HepG2 (cell line): Measurements from ENCODE around the gene BRPF1. TPM values are rescaled to one million over a fixed set of nuclear protein-coding genes. Genes with fewer than 3 reads are reported as not detected.

Experiments used
- CHCHD3 ChIP-seq: sonication (generic); formaldehyde crosslinking; IDR thresholded peaks from 2 replicates; pipeline ENCODE4 v1.8.0; 2022; ENCODE audit warnings: mild to moderate bottlenecking, missing genetic modification reagents, moderate library complexity
- ETV6 ChIP-seq: sonication (generic); formaldehyde crosslinking; conservative IDR thresholded peaks from 2 replicates; pipeline ENCODE4 v1.4.0; 2020; ENCODE audit warnings: missing genetic modification reagents
- FOXK1 ChIP-seq: sonication (generic); formaldehyde crosslinking; IDR thresholded peaks from 2 replicates; pipeline ENCODE4 v1.4.0; 2020; ENCODE audit warnings: low read depth, missing genetic modification reagents, borderline replicate concordance
- FOXP4 ChIP-seq: sonication (generic); formaldehyde crosslinking; IDR thresholded peaks from 2 replicates; pipeline ENCODE4 v1.4.0; 2020; ENCODE audit warnings: missing genetic modification reagents
- HOXA9 ChIP-seq: sonication (generic); formaldehyde crosslinking; IDR thresholded peaks from 2 replicates; pipeline ENCODE4 v1.8.1; 2022; ENCODE audit warnings: missing genetic modification reagents, mild to moderate bottlenecking, moderate library complexity, borderline replicate concordance
- KDM2A ChIP-seq: sonication (generic); formaldehyde crosslinking; IDR thresholded peaks from 2 replicates; pipeline ENCODE4 v1.4.0; 2020; ENCODE audit warnings: low read depth, missing genetic modification reagents, borderline replicate concordance
- NR3C1 ChIP-seq: sonication (generic); formaldehyde crosslinking; IDR thresholded peaks from 2 replicates; pipeline ENCODE4 v1.4.0; 2020; ENCODE audit warnings: missing genetic modification reagents
- ONECUT2 ChIP-seq: sonication (generic); formaldehyde crosslinking; IDR thresholded peaks from 2 replicates; pipeline ENCODE4 v1.4.0; 2020; ENCODE audit warnings: missing genetic modification reagents
- RFX1 ChIP-seq: fragments of 450-650 bp; IDR thresholded peaks from 2 replicates; pipeline ENCODE4 v1.6.1; 2017
- SKI ChIP-seq: fragments of 450-650 bp; IDR thresholded peaks from one replicate; pipeline ENCODE4 v1.6.1; 2018; ENCODE audit warnings: mild to moderate bottlenecking; ENCODE audit not compliant: partially characterized antibody
- SNAPC2 ChIP-seq: sonication (generic); formaldehyde crosslinking; IDR thresholded peaks from 2 replicates; pipeline ENCODE4 v1.8.1; 2022; ENCODE audit warnings: mild to moderate bottlenecking, missing genetic modification reagents
- THAP9 ChIP-seq: sonication (generic); formaldehyde crosslinking; IDR thresholded peaks from 2 replicates; pipeline ENCODE4; 2020; ENCODE audit warnings: missing genetic modification reagents, mild to moderate bottlenecking, borderline replicate concordance
- ZBTB26 ChIP-seq: IDR thresholded peaks from 2 replicates; pipeline ENCODE4 v1.6.1; 2016; ENCODE audit warnings: missing compliant biosample characterization, missing genetic modification reagents, borderline replicate concordance
- ZNF160 ChIP-seq: sonication (generic); formaldehyde crosslinking; IDR thresholded peaks from 2 replicates; pipeline ENCODE4 v1.8.0; 2022; ENCODE audit warnings: mild to moderate bottlenecking, inconsistent platforms, missing genetic modification reagents
- ZNF180 ChIP-seq: sonication (generic); formaldehyde crosslinking; IDR thresholded peaks from 2 replicates; pipeline ENCODE4 v1.4.0; 2020; ENCODE audit warnings: low read depth, missing genetic modification reagents, borderline replicate concordance
- ZNF607 ChIP-seq: sonication (generic); formaldehyde crosslinking; IDR thresholded peaks from 2 replicates; pipeline ENCODE4 v1.5.1; 2020; ENCODE audit warnings: missing genetic modification reagents, mild to moderate bottlenecking, borderline replicate concordance
- ZNF616 ChIP-seq: sonication (generic); formaldehyde crosslinking; IDR thresholded peaks from 2 replicates; pipeline ENCODE4 v1.5.0; 2020; ENCODE audit warnings: low read depth, mild to moderate bottlenecking, missing genetic modification reagents
- ZNF652 ChIP-seq: IDR thresholded peaks from 2 replicates; pipeline ENCODE4 v1.6.1; 2016; ENCODE audit warnings: low read depth, borderline replicate concordance
- ZNF691 ChIP-seq: sonication (generic); formaldehyde crosslinking; IDR thresholded peaks from 2 replicates; pipeline ENCODE4 v1.4.0; 2020; ENCODE audit warnings: missing genetic modification reagents, low read depth, mild to moderate bottlenecking, borderline replicate concordance
- ZNF703 ChIP-seq: sonication (generic); formaldehyde crosslinking; IDR thresholded peaks from 2 replicates; pipeline ENCODE4 v1.5.1; 2020; ENCODE audit warnings: missing genetic modification reagents, mild to moderate bottlenecking, moderate library complexity, borderline replicate concordance
- polyA plus RNA-seq, 8 experiments: library from polyadenylated mRNA; depleted of rRNA in 3 of 8; stranded (reverse) in 7 of 8; unstranded in 1 of 8; fragments of >200 nt; fragmentation: Illumina TruSeq in 4 of 8; extraction: Trizol in 4 of 8; gene quantifications; 2 replicates each; pipeline versions ENCODE4 v1.2.1 to v1.2.3, GENCODE V29; 2011 to 2016; ENCODE audit warnings: low read depth in 4 of 8, missing spikeins in 1 of 8, mixed read lengths in 1 of 8; ENCODE audit not compliant: insufficient read depth in 1 of 8
- total RNA-seq, 5 experiments: library from RNA; depleted of rRNA; stranded (reverse); fragments of >200 nt; fragmentation: Illumina TruSeq; extraction: Trizol; gene quantifications; 2 replicates each; pipeline ENCODE4 v1.2.3, GENCODE V29; 2016; ENCODE audit warnings: low read depth in 1 of 5

Gene BRPF1
- total and polyA plus RNA-seq, 2 of the 13 experiments (the other 11 are each of a cell fraction or from before 2014, with no cell fraction given), result 7.3 to 10.0 TPM

GRCh38 chr3:9769426-9770275 is 38.1 kb downstream of the BRPF1 start, which contains the start of gene CAMK1 (continued):
- no peak for TF ChIP-seq FOXP4 (CRISPR knock-in tag)
- peak; percentile 77; the same call in 1 of the 2 replicates for TF ChIP-seq ZNF616
- TF ChIP-seq NR3C1 (CRISPR knock-in tag), result no peak
- TF ChIP-seq FOXK1, result no peak
- TF ChIP-seq ZNF652, result no peak
- no peak for TF ChIP-seq RFX1
- no peak; the same call in 1 of the 2 replicates for TF ChIP-seq HOXA9 (CRISPR knock-in tag)
- TF ChIP-seq THAP9, result no peak
- TF ChIP-seq KDM2A (CRISPR knock-in tag), result peak; percentile 60; the same call in 1 of the 2 replicates
- no peak for TF ChIP-seq ZBTB26 (CRISPR knock-in tag)
- peak; percentile 56; the same call in 1 of the 2 replicates for TF ChIP-seq ZNF703 (CRISPR knock-in tag)
- TF ChIP-seq CHCHD3 (CRISPR knock-in tag), result no peak
- TF ChIP-seq ZNF691 (CRISPR knock-in tag), result peak; percentile 24; the same call in 1 of the 2 replicates
- TF ChIP-seq ETV6, result no peak
- TF ChIP-seq ZNF607 (CRISPR knock-in tag), result no peak
- no peak for TF ChIP-seq SKI
- no peak for TF ChIP-seq ONECUT2 (CRISPR knock-in tag)
- TF ChIP-seq SNAPC2 (CRISPR knock-in tag), result no peak
- TF ChIP-seq ZNF180 (CRISPR knock-in tag), result no peak
- TF ChIP-seq ZNF160 (CRISPR knock-in tag), result no peak
